HEK293 (cell line): ENCODE data around the gene MMP23B.

Experiments
- BCL11A ChIP-seq: fragments of 450-650 bp; formaldehyde crosslinking; IDR thresholded peaks from 2 replicates; pipeline ENCODE4 v1.5.1; 2016; ENCODE audit warnings: low read depth, missing biosample characterization, missing genetic modification characterization
- ZBTB8A ChIP-seq: fragments of 450-650 bp; formaldehyde crosslinking; IDR thresholded peaks from 2 replicates; pipeline ENCODE4 v1.5.1; 2016; ENCODE audit warnings: missing biosample characterization, missing genetic modification characterization
- ZEB2 ChIP-seq: fragments of 450-650 bp; formaldehyde crosslinking; IDR thresholded peaks from 2 replicates; pipeline ENCODE4 v1.5.1; 2016; ENCODE audit warnings: missing biosample characterization, missing genetic modification characterization
- ZNF138 ChIP-seq: fragments of 450-650 bp; formaldehyde crosslinking; IDR thresholded peaks from 2 replicates; pipeline ENCODE4 v1.5.1; 2016; ENCODE audit warnings: missing biosample characterization, missing genetic modification characterization, borderline replicate concordance
- ZNF169 ChIP-seq: fragments of 450-650 bp; formaldehyde crosslinking; IDR thresholded peaks from 2 replicates; pipeline ENCODE4 v1.5.1; 2016; ENCODE audit warnings: missing biosample characterization, missing genetic modification characterization
- ZNF423 ChIP-seq: fragments of 450-650 bp; formaldehyde crosslinking; IDR thresholded peaks from 2 replicates; pipeline ENCODE4 v1.5.1; 2016; ENCODE audit warnings: missing biosample characterization, missing genetic modification characterization
- ZNF426 ChIP-seq: fragments of 450-650 bp; formaldehyde crosslinking; IDR thresholded peaks from 2 replicates; pipeline ENCODE4 v1.5.1; 2017; ENCODE audit warnings: missing biosample characterization, missing genetic modification characterization, mild to moderate bottlenecking, inconsistent platforms, moderate library complexity
- ZNF514 ChIP-seq: fragments of 450-650 bp; formaldehyde crosslinking; IDR thresholded peaks from 2 replicates; pipeline ENCODE4 v1.5.1; 2016; ENCODE audit warnings: missing biosample characterization, missing genetic modification characterization
- ZNF521 ChIP-seq: fragments of 450-650 bp; formaldehyde crosslinking; IDR thresholded peaks from 2 replicates; pipeline ENCODE4 v1.5.1; 2017; ENCODE audit warnings: missing biosample characterization, mild to moderate bottlenecking, missing genetic modification characterization
- ZNF530 ChIP-seq: fragments of 450-650 bp; formaldehyde crosslinking; IDR thresholded peaks from 2 replicates; pipeline ENCODE4 v1.5.1; 2016; ENCODE audit warnings: low read depth, missing biosample characterization, missing genetic modification characterization
- ZNF560 ChIP-seq: fragments of 450-650 bp; formaldehyde crosslinking; IDR thresholded peaks from 2 replicates; pipeline ENCODE4 v1.5.1; 2017; ENCODE audit warnings: missing biosample characterization, missing genetic modification characterization, borderline replicate concordance
- ZNF571 ChIP-seq: fragments of 450-650 bp; formaldehyde crosslinking; IDR thresholded peaks from 2 replicates; pipeline ENCODE4 v1.5.0; 2017; ENCODE audit warnings: missing biosample characterization, missing genetic modification characterization
- ZNF747 ChIP-seq: fragments of 450-650 bp; formaldehyde crosslinking; IDR thresholded peaks from 2 replicates; pipeline ENCODE4 v1.5.1; 2016; ENCODE audit warnings: missing biosample characterization, missing genetic modification characterization
- ZSCAN16 ChIP-seq: fragments of 450-650 bp; formaldehyde crosslinking; IDR thresholded peaks from 2 replicates; pipeline ENCODE4 v1.5.1; 2016; ENCODE audit warnings: missing biosample characterization, missing genetic modification characterization
- TF ChIP-seq, protein P1 (sequence below): fragments of 450-650 bp; formaldehyde crosslinking; IDR thresholded peaks from 2 replicates; pipeline ENCODE4 v1.5.1; 2016; ENCODE audit warnings: missing biosample characterization, missing genetic modification characterization, borderline replicate concordance
- TF ChIP-seq, protein P2 (sequence below): fragments of 450-650 bp; formaldehyde crosslinking; IDR thresholded peaks from 2 replicates; pipeline ENCODE4 v1.5.1; 2016; ENCODE audit warnings: missing biosample characterization, missing genetic modification characterization
- TF ChIP-seq, protein P3 (sequence below): fragments of 450-650 bp; formaldehyde crosslinking; IDR thresholded peaks from 2 replicates; pipeline ENCODE4 v1.5.1; 2016; ENCODE audit warnings: missing biosample characterization, missing genetic modification characterization
- TF ChIP-seq, protein P4 (sequence below): fragments of 450-650 bp; formaldehyde crosslinking; IDR thresholded peaks from 2 replicates; pipeline ENCODE4 v1.5.1; 2016; ENCODE audit warnings: missing biosample characterization, missing genetic modification characterization

Gene MMP23B

DNA sequence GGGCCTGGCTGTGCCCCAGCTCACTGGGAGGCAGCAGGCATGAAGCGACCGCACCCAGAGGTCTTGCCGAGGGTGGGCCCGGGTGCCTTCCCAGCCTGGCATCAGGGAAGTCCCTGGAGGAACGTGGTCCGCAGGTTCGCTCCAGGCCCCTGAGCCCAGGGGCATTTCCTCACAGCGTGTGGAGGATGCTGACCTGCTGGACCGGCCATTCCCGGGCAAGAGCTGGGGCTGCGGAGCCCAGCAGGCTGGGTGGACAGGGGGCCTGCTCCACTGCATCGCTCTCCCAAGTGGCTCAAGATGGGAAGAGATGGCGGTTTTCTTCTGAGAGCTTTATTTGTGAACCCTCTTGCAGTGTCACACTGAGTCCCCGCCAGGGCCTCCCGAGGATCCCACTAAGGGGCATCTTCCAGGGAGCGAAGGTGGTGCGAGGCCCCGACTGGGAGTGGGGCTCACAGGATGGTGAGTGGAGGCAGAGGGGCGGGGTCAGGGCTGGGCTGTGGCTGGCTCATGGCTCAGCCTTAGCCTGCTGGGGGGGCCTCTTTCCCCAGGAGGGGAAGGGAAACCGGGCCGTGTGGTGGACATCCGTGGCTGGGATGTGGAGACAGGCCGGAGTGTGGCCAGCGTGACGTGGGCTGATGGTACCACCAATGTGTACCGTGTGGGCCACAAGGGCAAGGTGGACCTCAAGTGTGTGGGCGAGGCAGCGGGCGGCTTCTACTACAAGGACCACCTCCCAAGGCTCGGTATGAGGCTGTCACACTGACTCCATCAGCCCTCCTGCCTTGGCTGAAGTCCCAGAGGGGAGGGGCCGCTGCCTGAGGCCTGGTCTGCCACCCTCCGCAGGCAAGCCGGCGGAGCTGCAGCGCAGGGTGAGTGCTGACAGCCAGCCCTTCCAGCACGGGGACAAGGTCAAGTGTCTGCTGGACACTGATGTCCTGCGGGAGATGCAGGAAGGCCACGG, 7.2 kb upstream of the MMP23B start (continued):
- TF ChIP-seq, protein P1, sequence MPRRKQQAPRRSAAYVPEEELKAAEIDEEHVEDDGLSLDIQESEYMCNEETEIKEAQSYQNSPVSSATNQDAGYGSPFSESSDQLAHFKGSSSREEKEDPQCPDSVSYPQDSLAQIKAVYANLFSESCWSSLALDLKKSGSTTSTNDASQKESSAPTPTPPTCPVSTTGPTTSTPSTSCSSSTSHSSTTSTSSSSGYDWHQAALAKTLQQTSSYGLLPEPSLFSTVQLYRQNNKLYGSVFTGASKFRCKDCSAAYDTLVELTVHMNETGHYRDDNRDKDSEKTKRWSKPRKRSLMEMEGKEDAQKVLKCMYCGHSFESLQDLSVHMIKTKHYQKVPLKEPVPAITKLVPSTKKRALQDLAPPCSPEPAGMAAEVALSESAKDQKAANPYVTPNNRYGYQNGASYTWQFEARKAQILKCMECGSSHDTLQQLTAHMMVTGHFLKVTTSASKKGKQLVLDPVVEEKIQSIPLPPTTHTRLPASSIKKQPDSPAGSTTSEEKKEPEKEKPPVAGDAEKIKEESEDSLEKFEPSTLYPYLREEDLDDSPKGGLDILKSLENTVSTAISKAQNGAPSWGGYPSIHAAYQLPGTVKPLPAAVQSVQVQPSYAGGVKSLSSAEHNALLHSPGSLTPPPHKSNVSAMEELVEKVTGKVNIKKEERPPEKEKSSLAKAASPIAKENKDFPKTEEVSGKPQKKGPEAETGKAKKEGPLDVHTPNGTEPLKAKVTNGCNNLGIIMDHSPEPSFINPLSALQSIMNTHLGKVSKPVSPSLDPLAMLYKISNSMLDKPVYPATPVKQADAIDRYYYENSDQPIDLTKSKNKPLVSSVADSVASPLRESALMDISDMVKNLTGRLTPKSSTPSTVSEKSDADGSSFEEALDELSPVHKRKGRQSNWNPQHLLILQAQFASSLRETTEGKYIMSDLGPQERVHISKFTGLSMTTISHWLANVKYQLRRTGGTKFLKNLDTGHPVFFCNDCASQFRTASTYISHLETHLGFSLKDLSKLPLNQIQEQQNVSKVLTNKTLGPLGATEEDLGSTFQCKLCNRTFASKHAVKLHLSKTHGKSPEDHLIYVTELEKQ, result no peak
- TF ChIP-seq ZNF560 (no peak), ZNF423 (tag by site-specific recombination) (no peak), ZNF138 (tag by site-specific recombination) (no peak), ZNF521 (no peak), ZNF514 (no peak), ZNF747 (no peak), ZBTB8A (peak; percentile 42; the same call in 1 of the 2 replicates), ZNF426 (tag by site-specific recombination) (no peak), ZSCAN16 (no peak), BCL11A (tag by site-specific recombination) (no peak), ZNF530 (tag by site-specific recombination) (no peak), ZEB2 (tag by site-specific recombination) (0 out of 2 replicates have a peak, but pooled peaks have one; percentile 46), ZNF571 (tag by site-specific recombination) (no peak), ZNF169 (tag by site-specific recombination) (no peak)
- TF ChIP-seq, protein P2, sequence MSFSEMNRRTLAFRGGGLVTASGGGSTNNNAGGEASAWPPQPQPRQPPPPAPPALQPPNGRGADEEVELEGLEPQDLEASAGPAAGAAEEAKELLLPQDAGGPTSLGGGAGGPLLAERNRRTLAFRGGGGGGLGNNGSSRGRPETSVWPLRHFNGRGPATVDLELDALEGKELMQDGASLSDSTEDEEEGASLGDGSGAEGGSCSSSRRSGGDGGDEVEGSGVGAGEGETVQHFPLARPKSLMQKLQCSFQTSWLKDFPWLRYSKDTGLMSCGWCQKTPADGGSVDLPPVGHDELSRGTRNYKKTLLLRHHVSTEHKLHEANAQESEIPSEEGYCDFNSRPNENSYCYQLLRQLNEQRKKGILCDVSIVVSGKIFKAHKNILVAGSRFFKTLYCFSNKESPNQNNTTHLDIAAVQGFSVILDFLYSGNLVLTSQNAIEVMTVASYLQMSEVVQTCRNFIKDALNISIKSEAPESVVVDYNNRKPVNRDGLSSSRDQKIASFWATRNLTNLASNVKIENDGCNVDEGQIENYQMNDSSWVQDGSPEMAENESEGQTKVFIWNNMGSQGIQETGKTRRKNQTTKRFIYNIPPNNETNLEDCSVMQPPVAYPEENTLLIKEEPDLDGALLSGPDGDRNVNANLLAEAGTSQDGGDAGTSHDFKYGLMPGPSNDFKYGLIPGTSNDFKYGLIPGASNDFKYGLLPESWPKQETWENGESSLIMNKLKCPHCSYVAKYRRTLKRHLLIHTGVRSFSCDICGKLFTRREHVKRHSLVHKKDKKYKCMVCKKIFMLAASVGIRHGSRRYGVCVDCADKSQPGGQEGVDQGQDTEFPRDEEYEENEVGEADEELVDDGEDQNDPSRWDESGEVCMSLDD (tag by site-specific recombination), result no peak
- TF ChIP-seq, protein P3, sequence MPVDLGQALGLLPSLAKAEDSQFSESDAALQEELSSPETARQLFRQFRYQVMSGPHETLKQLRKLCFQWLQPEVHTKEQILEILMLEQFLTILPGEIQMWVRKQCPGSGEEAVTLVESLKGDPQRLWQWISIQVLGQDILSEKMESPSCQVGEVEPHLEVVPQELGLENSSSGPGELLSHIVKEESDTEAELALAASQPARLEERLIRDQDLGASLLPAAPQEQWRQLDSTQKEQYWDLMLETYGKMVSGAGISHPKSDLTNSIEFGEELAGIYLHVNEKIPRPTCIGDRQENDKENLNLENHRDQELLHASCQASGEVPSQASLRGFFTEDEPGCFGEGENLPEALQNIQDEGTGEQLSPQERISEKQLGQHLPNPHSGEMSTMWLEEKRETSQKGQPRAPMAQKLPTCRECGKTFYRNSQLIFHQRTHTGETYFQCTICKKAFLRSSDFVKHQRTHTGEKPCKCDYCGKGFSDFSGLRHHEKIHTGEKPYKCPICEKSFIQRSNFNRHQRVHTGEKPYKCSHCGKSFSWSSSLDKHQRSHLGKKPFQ (tag by site-specific recombination), result no peak
- TF ChIP-seq, protein P4, sequence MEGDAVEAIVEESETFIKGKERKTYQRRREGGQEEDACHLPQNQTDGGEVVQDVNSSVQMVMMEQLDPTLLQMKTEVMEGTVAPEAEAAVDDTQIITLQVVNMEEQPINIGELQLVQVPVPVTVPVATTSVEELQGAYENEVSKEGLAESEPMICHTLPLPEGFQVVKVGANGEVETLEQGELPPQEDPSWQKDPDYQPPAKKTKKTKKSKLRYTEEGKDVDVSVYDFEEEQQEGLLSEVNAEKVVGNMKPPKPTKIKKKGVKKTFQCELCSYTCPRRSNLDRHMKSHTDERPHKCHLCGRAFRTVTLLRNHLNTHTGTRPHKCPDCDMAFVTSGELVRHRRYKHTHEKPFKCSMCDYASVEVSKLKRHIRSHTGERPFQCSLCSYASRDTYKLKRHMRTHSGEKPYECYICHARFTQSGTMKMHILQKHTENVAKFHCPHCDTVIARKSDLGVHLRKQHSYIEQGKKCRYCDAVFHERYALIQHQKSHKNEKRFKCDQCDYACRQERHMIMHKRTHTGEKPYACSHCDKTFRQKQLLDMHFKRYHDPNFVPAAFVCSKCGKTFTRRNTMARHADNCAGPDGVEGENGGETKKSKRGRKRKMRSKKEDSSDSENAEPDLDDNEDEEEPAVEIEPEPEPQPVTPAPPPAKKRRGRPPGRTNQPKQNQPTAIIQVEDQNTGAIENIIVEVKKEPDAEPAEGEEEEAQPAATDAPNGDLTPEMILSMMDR (tag by site-specific recombination), result peak; percentile 34; the same call in 1 of the 2 replicates
- TF ChIP-seq, all 188 proteins: peak for 19
